Thymus (tissue), 11 donors: ENCODE data around the gene DLG4. TPM values are rescaled to one million over a fixed set of nuclear protein-coding genes. Genes with fewer than 3 reads are reported as not detected.

Source experiments
- DNase-seq, 9 donors: peaks; one replicate each; pipeline ENCODE4 v3.0.0-alpha.2; 2013; ENCODE audit warnings: low spot score in 9 of 9, low read depth in 6 of 9, missing footprints in 1 of 9
- H3K27ac ChIP-seq, 2 donors: one replicate each; pipeline ENCODE4 v1.5.1; 2013; ENCODE audit warnings: control low read depth in 1 of 2, low read depth in 1 of 2, low read length in 1 of 2, mild to moderate bottlenecking in 1 of 2, moderate library complexity in 1 of 2
- H3K27me3 ChIP-seq, 2 donors: one replicate each; pipeline ENCODE4 v1.5.1; 2013; ENCODE audit warnings: low read length in 1 of 2; ENCODE audit not compliant: control insufficient read depth in 2 of 2, insufficient read depth in 1 of 2
- H3K36me3 ChIP-seq, 2 donors: one replicate each; pipeline ENCODE4 v1.5.1; 2013; ENCODE audit warnings: low read length in 1 of 2, mild to moderate bottlenecking in 1 of 2, moderate library complexity in 1 of 2; ENCODE audit not compliant: control insufficient read depth in 2 of 2, insufficient read depth in 2 of 2
- H3K4me1 ChIP-seq, 2 donors: one replicate each; pipeline ENCODE4 v1.5.1; 2013; ENCODE audit warnings: low read length in 2 of 2; ENCODE audit not compliant: control insufficient read depth in 2 of 2, insufficient read depth in 2 of 2
- H3K4me3 ChIP-seq, 2 donors: one replicate each; pipeline ENCODE4 v1.5.1; 2013; ENCODE audit warnings: low read length in 2 of 2, control low read depth in 1 of 2, mild to moderate bottlenecking in 1 of 2
- H3K9me3 ChIP-seq, 2 donors: one replicate each; pipeline ENCODE4 v1.5.1; 2013; ENCODE audit warnings: low read length in 1 of 2, mild to moderate bottlenecking in 1 of 2; ENCODE audit not compliant: control insufficient read depth in 2 of 2, insufficient read depth in 1 of 2
- WGBS: extraction: QIAGEN DNeasy Blood & Tissue Kit; methylation state at CpG from one replicate; pipeline ENCODE4 v1.1.7; 2013; 5-methylcytosine and 5-hydroxymethylcytosine counted together
- polyA plus RNA-seq: library from polyadenylated mRNA; stranded (reverse); fragments of 200-250 nt; gene quantifications from one replicate; pipeline ENCODE4 v1.2.3, GENCODE V29; 2013
- total RNA-seq: library from RNA; stranded (reverse); fragments of 120-200 nt; gene quantifications from one replicate; pipeline ENCODE4 v1.2.4, GENCODE V29; 2013
- donor health status: healthy.

Gene DLG4
- total and polyA plus RNA-seq, 2 donors, result 8.5 to 15.1 TPM

GRCh38 chr17:7214300-7215135 lies 5.1 kb downstream of the DLG4 start:
- peaks cover 0 to 3% of the 10 kb centered on the region in 2 donors for H3K27me3 ChIP-seq
- peaks cover 0 to 3% of the 10 kb centered on the region in 2 donors for H3K9me3 ChIP-seq
- under 1% methylated on average over 45 of the region's 45 CpGs for WGBS
- H3K4me1 ChIP-seq, result peaks cover 45 to 75% of the 10 kb centered on the region in 2 donors
- no peaks in the 10 kb centered on the region for H3K36me3 ChIP-seq
- peak overlapping the region; percentile 75 to 90 for H3K27ac ChIP-seq
- H3K4me3 ChIP-seq, result peak overlapping the region; percentile 38 to 48
- DNase-seq, result peak; percentile 86 to 98 (median 94)

DNA sequence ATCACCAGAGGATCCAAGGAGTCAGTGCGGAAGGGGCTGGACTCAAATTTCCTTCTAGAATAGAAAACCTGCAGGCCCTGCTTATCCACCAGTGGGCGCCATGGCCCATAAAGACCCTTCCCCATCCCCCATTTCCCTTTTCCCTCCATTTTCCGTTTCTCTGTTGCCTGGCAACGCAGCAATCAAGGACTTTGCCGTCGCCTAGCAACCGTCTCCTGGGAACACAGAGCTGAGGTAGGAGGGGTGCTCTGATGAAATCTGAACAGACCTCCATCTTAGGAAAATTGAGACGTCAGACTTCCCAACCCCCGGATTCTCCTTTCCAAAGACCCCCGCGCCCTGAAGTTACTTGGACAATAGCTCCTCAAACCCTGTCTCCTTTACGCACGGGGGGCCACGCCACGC lies 5.7 kb downstream of the DLG4 start:
- H3K27me3 ChIP-seq, result peaks cover 0 to 3% of the 10 kb centered on the region in 2 donors
- peak overlapping the region; percentile 75 to 90 for H3K27ac ChIP-seq
- H3K36me3 ChIP-seq, result no peaks in the 10 kb centered on the region
- peaks cover 39 to 69% of the 10 kb centered on the region in 2 donors for H3K4me1 ChIP-seq
- peak in 2 of 9 donors; percentile 75 to 84 for DNase-seq
- peak overlapping the region; percentile 38 to 48 for H3K4me3 ChIP-seq
- WGBS, result 6% methylated on average over 15 of the region's 15 CpGs
- peaks cover 0 to 3% of the 10 kb centered on the region in 2 donors for H3K9me3 ChIP-seq

- DNase-seq, result no peak
- Histone ChIP-seq H3K4me1 (peaks cover 23 to 51% of the 10 kb centered on the region in 2 donors), H3K27me3 (peaks cover 0 to 3% of the 10 kb centered on the region in 2 donors), H3K27ac (no peak overlapping the region), H3K4me3 (no peak overlapping the region), H3K36me3 (no peaks in the 10 kb centered on the region), H3K9me3 (no peaks in the 10 kb centered on the region)
- WGBS, result 74% methylated on average over 35 of the region's 37 CpGs
Observed at GRCh38 chr17:7211491-7212273, 8.0 kb downstream of the DLG4 start.

DNA sequence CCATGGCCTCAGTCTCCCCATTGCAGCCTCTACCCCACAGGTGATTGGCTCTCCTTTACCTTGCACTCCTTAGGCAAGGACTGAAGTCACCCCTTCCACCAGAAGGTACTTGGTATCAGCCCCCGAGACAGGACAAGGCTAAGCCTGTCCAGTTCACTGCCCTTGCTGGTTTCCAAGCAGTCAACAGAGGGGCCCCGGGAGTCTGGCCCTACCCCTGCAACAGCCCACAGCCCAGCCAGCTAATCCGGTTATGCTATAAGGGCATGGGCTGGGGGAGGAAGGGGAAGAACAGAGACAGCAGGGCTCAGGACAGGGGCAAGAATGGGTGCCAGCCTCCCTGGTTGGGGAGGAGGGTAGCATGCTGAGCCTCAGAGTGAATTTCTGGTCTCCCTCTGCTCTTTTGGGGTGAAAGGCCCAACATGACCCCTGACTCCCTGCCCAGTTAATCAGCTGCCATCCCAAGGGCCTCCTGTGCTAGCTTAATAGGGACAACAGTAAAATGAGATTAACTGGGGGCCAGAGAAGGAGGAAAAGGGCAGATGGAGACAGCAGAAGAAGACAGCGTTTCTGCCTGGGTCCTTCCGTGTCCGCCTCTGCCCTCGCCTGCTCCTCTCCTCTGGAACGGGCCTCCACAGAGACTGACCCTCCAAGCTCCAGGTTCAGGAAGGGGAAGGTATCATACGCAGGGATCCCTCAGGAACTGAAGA lies 10.7 kb downstream of the DLG4 start:
- 99% methylated on average over 9 of the region's 9 CpGs for WGBS
- no peaks in the 10 kb centered on the region for H3K9me3 ChIP-seq
- peaks cover 9 to 42% of the 10 kb centered on the region in 2 donors for H3K4me1 ChIP-seq
- peaks cover 0 to 3% of the 10 kb centered on the region in 2 donors for H3K27me3 ChIP-seq
- no peak for DNase-seq
- no peak overlapping the region for H3K27ac ChIP-seq
- peaks cover under 1 to 2% of the 10 kb centered on the region in 2 donors for H3K36me3 ChIP-seq
- no peak overlapping the region for H3K4me3 ChIP-seq

DNA sequence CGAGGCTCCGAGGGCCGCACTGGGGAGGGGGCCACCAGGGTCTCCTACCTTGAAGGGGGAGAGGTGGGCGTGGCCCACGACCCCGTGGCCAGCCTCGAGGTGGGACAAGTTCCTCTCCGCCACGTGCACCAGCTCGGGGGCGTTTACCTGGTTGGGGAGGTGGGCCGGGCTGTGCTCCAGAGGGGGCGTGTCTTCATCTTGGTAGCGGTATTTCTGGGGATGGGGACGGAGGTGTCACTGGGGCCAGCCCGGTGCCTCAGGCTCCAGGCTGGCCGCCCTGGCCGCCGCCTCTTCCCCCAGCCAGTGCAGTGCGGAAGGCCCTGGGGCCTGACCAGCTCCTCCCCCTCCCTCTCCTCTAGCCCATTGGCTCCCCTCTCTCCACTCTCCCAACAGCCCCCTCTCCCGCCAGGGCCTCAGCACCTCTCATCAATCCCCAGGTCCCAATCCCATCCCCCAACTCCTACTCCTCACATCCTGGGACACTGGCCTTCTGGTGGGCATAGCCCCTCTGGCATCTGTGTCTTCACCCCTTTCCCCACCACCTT lies 11.5 kb downstream of the DLG4 start:
- no peak for DNase-seq
- Histone ChIP-seq H3K27me3 (peaks cover 0 to 3% of the 10 kb centered on the region in 2 donors), H3K27ac (no peak overlapping the region), H3K9me3 (no peaks in the 10 kb centered on the region), H3K36me3 (peaks cover 9% of the 10 kb centered on the region in 2 donors), H3K4me3 (no peak overlapping the region), H3K4me1 (peaks cover 2 to 34% of the 10 kb centered on the region in 2 donors)
- 91% methylated on average over 21 of the region's 21 CpGs for WGBS

GRCh38 chr17:7207120-7208001 lies 12.3 kb downstream of the DLG4 start:
- Histone ChIP-seq H3K4me1 (peaks cover 2 to 33% of the 10 kb centered on the region in 2 donors), H3K9me3 (no peaks in the 10 kb centered on the region), H3K36me3 (peaks cover 16% of the 10 kb centered on the region in 2 donors), H3K27me3 (peaks cover 0 to 3% of the 10 kb centered on the region in 2 donors), H3K4me3 (no peak overlapping the region), H3K27ac (no peak overlapping the region)
- DNase-seq, result no peak
- 97% methylated on average over 24 of the region's 24 CpGs for WGBS

GRCh38 chr17:7205561-7205960 lies 14.1 kb downstream of the DLG4 start:
- H3K27me3 ChIP-seq, result no peaks in the 10 kb centered on the region
- peak overlapping the region; percentile 66 to 80 for H3K27ac ChIP-seq
- peaks cover 2 to 23% of the 10 kb centered on the region in 2 donors for H3K4me1 ChIP-seq
- 87% methylated on average over 15 of the region's 15 CpGs for WGBS
- peak overlapping the region; percentile 49 to 61 for H3K4me3 ChIP-seq
- H3K9me3 ChIP-seq, result no peaks in the 10 kb centered on the region
- H3K36me3 ChIP-seq, result peaks cover 18 to 30% of the 10 kb centered on the region in 2 donors
- DNase-seq, result no peak
